IPS DF 19.7 (cell line): ENCODE data around the gene NKPD1.

ENCODE experiments used
- DNase-seq: peaks from one replicate; pipeline ENCODE4 v3.0.0-alpha.2; 2013; ENCODE audit warnings: low read depth, low spot score

NKPD1 gene

GRCh38 chr19:45175515-45176345 lies 14.9 kb upstream of the NKPD1 start:
- DNase-seq = no peak

- no peak for DNase-seq
These were observed 13.0 kb upstream of the NKPD1 start for GRCh38 chr19:45173816-45174215.

GRCh38 chr19:45172611-45173208 lies 11.9 kb upstream of the NKPD1 start:
- DNase-seq = no peak

GRCh38 chr19:45172173-45172572 lies 11.4 kb upstream of the NKPD1 start:
- DNase-seq = no peak

- DNase-seq = no peak
These were observed 10.4 kb upstream of the NKPD1 start for GRCh38 chr19:45171211-45171623.

- DNase-seq = no peak
These were observed 9.6 kb upstream of the NKPD1 start for GRCh38 chr19:45170146-45171106.

GRCh38 chr19:45169602-45170001 lies 8.8 kb upstream of the NKPD1 start:
- DNase-seq = no peak

- DNase-seq = no peak
These were observed 8.1 kb upstream of the NKPD1 start for GRCh38 chr19:45168767-45169351.

- DNase-seq = no peak
These were observed 6.0 kb upstream of the NKPD1 start for GRCh38 chr19:45166723-45167252.

GRCh38 chr19:45164577-45165335 lies 4.0 kb upstream of the NKPD1 start:
- no peak for DNase-seq

GRCh38 chr19:45163751-45164460 lies 3.1 kb upstream of the NKPD1 start:
- DNase-seq = no peak

- DNase-seq = no peak
These were observed 2.4 kb upstream of the NKPD1 start for GRCh38 chr19:45163156-45163555.

GRCh38 chr19:45162608-45163143 lies 1.9 kb upstream of the NKPD1 start:
- no peak for DNase-seq

- DNase-seq = no peak
These were observed 1.2 kb upstream of the NKPD1 start for GRCh38 chr19:45161738-45162607.

- DNase-seq = no peak
These were observed 834 bp downstream of the NKPD1 start for GRCh38 chr19:45159971-45160324.

- no peak for DNase-seq
These were observed 1.4 kb downstream of the NKPD1 start for GRCh38 chr19:45159210-45159970.

- DNase-seq = no peak
These were observed 2.1 kb downstream of the NKPD1 start for GRCh38 chr19:45158503-45159209.

GRCh38 chr19:45156751-45157150 lies 4.0 kb downstream of the NKPD1 start:
- DNase-seq = no peak
